Gastrocnemius medialis (tissue), 4 donors: ENCODE measurements around the gene DIPK1C. TPM values are rescaled to one million over a fixed set of nuclear protein-coding genes. Genes with fewer than 3 reads are reported as not detected.

Experiments
- ATAC-seq, 2 donors: fragments of 150-250 bp; one replicate each; pipeline ENCODE4 v1.9.1; 2016
- DNase-seq, 2 donors: peaks; one replicate each; pipeline ENCODE4 v3.0.0-alpha.2; 2019
- H3K27ac ChIP-seq, 4 donors: fragments of 200-600 bp; sonication (generic); 1 replicate in 1 of 4; 2 replicates in 3 of 4; pipeline ENCODE4 v1.5.1; 2016 to 2018; ENCODE audit warnings: mild to moderate bottlenecking in 2 of 4, moderate library complexity in 1 of 4
- H3K27me3 ChIP-seq, 3 donors: fragments of 200-600 bp; sonication (generic) in 2 of 3; 1 replicate in 1 of 3; 2 replicates in 2 of 3; pipeline versions ENCODE4 v1.5.1 to v1.6.0; 2016 to 2019; ENCODE audit warnings: mild to moderate bottlenecking in 1 of 3, moderate library complexity in 1 of 3
- H3K36me3 ChIP-seq, 2 donors: fragments of 200-600 bp; sonication (generic) in 1 of 2; one replicate each; pipeline ENCODE4 v1.5.1; 2017 to 2018
- H3K4me1 ChIP-seq, 2 donors: fragments of 200-600 bp; sonication (generic) in 1 of 2; one replicate each; pipeline ENCODE4 v1.5.1; 2016 to 2017; ENCODE audit warnings: mild to moderate bottlenecking in 2 of 2
- H3K4me3 ChIP-seq, 4 donors: fragments of 200-600 bp; sonication (generic) in 3 of 4; 1 replicate in 1 of 4; 2 replicates in 3 of 4; pipeline ENCODE4 v1.5.1; 2016 to 2019; ENCODE audit warnings: mild to moderate bottlenecking in 2 of 4
- H3K9me3 ChIP-seq, 3 donors: fragments of 200-600 bp; sonication (generic) in 2 of 3; 1 replicate in 1 of 3; 2 replicates in 2 of 3; pipeline ENCODE4 v1.5.1; 2016 to 2019
- POLR2A ChIP-seq, 2 donors: fragments of 450-650 bp; IDR thresholded peaks; one replicate each; pipeline ENCODE4 v1.6.1; 2017; ENCODE audit warnings: antibody characterized with exemption in 2 of 2, mild to moderate bottlenecking in 2 of 2, moderate library complexity in 2 of 2
- in situ Hi-C, 4 donors: fragments of 200-750 bp; cut with MboI; loops; one replicate each; pipeline versions ENCODE4 v1.15.0 to v1.8.0; 2017; ENCODE audit warnings: low sequenced_read_pairs in 4 of 4
- intact Hi-C: fragments of 100-400 bp; cut with DNase I; formaldehyde crosslinking; loops from one replicate; pipeline ENCODE4 v1.15.1; 2023; ENCODE audit warnings: low total_unique reads
- total RNA-seq, 4 donors: library from RNA; depleted of rRNA; stranded (reverse); fragments of >200 nt; gene quantifications; one replicate each; pipeline versions ENCODE4 v1.1.0 to v1.2.3, GENCODE V29; 2016
- TF ChIP-seq, protein P1 (sequence below), 5 experiments: fragments of 450-650 bp in 3 of 5; fragments of 200-600 bp in 2 of 5; sonication (generic) in 2 of 5; IDR thresholded peaks in 4 of 5; conservative IDR thresholded peaks in 1 of 5; 1 replicate in 4 of 5; 2 replicates in 1 of 5; pipeline ENCODE4 v1.5.1; 2016 to 2019; ENCODE audit warnings: antibody characterized with exemption in 5 of 5, mild to moderate bottlenecking in 3 of 5, moderate library complexity in 3 of 5

Gene DIPK1C
- total RNA-seq, 4 donors from 2014 or later = 0.07 to 2.0 TPM; not detected in 2

DNA sequence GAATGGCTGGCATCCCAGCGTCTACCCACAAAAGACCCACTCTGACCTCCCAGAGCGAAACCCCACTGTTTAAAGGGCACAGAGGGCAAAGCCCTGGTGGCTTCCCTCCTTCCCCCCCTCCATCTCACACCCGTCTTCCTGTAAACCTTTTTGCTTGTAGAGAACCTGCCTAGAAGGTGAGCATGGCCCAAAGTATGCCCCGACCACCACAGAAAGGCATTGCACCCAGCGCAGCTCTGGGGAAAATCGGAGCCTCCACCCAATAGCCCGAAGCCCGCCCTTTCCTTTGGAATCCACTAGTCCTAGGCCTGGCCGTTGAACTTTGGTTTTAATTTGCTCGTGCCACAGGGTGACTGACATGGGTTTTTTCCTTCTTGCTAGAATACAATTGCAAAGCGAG is 22.6 kb downstream of the DIPK1C start:
- DNase-seq (no peak), ATAC-seq (no peak)
- intact Hi-C loops (no loop called here), in situ Hi-C loops (no loop called here)
- no peak overlapping the region for H3K4me3 ChIP-seq
- H3K4me1 ChIP-seq = peaks cover 0 to 4% of the 10 kb centered on the region in 2 donors
- H3K9me3 ChIP-seq = no peaks in the 10 kb centered on the region
- H3K27me3 ChIP-seq = no peaks in the 10 kb centered on the region
- H3K36me3 ChIP-seq = no peaks in the 10 kb centered on the region
- no peak overlapping the region for H3K27ac ChIP-seq
- TF ChIP-seq POLR2A (IDR thresholded peaks at IDR 0.05) = no peak
- TF ChIP-seq, protein P1, sequence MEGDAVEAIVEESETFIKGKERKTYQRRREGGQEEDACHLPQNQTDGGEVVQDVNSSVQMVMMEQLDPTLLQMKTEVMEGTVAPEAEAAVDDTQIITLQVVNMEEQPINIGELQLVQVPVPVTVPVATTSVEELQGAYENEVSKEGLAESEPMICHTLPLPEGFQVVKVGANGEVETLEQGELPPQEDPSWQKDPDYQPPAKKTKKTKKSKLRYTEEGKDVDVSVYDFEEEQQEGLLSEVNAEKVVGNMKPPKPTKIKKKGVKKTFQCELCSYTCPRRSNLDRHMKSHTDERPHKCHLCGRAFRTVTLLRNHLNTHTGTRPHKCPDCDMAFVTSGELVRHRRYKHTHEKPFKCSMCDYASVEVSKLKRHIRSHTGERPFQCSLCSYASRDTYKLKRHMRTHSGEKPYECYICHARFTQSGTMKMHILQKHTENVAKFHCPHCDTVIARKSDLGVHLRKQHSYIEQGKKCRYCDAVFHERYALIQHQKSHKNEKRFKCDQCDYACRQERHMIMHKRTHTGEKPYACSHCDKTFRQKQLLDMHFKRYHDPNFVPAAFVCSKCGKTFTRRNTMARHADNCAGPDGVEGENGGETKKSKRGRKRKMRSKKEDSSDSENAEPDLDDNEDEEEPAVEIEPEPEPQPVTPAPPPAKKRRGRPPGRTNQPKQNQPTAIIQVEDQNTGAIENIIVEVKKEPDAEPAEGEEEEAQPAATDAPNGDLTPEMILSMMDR (IDR thresholded peaks at IDR 0.05 in 4 of 5, conservative IDR thresholded peaks at IDR 0.05 in 1 of 5) = no peak

DNA sequence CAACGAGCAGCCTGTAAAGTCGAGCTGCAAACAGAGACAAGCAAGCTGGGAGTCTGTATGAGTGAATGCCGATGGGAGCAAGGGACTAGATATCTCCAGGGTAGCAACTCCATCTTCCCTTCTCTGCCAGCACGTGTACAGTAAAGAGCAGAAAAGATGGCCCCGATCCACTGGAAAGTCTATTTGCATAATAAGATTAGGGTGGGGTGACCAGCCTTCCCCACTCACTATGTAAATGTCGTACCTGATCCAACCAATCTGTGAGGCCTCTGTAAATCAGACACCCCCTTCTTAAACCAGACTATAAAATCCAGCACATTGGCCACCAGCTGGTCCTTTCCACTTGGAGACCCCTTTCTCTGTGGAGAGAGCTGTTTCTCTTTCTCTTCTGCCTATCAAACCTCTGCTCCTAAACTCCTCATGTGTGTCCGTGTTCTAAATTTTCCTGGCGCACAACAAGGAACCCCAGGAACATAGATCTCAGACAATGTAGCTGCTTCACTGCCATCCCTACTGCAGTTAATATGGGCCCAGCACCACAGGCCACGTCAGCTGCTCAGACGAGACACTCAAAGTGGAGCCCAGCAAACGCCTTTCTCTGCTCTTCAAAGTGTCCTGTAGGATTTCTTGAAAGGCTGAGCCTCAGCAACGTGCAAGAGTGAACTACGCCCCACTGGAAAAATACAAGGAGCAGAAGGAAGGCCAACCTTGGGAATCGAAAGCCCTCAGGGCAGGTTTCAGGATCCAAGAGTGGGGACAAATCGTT is 26.1 kb downstream of the DIPK1C start:
- Histone ChIP-seq H3K27ac (no peak overlapping the region), H3K4me1 (peaks cover 0 to 1% of the 10 kb centered on the region in 2 donors), H3K36me3 (no peaks in the 10 kb centered on the region), H3K9me3 (no peaks in the 10 kb centered on the region), H3K27me3 (no peaks in the 10 kb centered on the region), H3K4me3 (no peak overlapping the region)
- in situ Hi-C loops = no loop called here
- no peak for ATAC-seq
- no peak for DNase-seq
- TF ChIP-seq, protein P1 (IDR thresholded peaks at IDR 0.05 in 4 of 5, conservative IDR thresholded peaks at IDR 0.05 in 1 of 5) = no peak
- TF ChIP-seq POLR2A (IDR thresholded peaks at IDR 0.05) = no peak
- intact Hi-C loops = no loop called here

DNA sequence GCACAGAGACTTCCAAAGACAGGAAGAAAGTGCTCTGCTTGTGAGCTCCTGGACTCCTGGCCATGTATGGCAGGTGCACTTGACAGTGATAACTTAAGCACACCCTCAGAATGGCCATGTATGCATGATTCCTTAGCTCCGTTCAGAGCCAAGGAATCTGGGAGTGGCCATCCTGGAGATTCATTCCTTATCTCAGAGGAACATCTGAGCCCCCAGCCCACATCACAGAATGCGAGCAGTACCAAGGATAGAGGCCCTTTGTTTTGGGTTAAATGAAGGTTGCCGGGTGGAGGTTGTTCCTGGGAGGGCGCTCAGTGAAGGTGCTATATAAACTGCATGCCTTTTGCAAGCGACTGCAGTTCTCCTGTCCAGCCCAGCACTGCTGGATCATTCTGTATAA is 26.9 kb downstream of the DIPK1C start:
- Histone ChIP-seq H3K27ac (no peak overlapping the region), H3K36me3 (no peaks in the 10 kb centered on the region), H3K4me1 (no peaks in the 10 kb centered on the region), H3K9me3 (no peaks in the 10 kb centered on the region), H3K4me3 (no peak overlapping the region), H3K27me3 (no peaks in the 10 kb centered on the region)
- in situ Hi-C loops = no loop called here
- DNase-seq = no peak
- ATAC-seq = no peak
- TF ChIP-seq, protein P1 (IDR thresholded peaks at IDR 0.05 in 4 of 5, conservative IDR thresholded peaks at IDR 0.05 in 1 of 5) = no peak
- no peak for TF ChIP-seq POLR2A (IDR thresholded peaks at IDR 0.05)
- intact Hi-C loops = no loop called here

DNA sequence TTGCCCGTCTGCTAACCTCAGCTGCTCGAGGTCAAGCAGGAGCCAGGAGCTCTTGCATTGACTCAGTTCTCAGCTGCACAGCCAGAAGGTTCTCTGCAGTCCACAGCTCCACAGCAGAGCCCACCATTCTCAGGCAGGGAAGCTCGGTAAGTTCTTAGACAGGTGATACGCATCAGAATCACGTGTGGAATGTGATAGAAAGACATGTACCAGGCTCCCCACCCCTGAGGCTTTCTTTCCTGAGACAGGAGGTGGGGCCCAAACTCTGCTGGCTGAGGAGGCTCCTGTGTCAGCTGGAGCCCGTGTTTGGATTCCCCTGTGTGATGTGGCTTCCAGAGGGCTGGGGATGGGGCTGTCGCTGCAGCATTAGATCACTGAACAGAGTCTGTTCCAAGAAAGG is 28.0 kb downstream of the DIPK1C start:
- intact Hi-C loops (no loop called here), in situ Hi-C loops (no loop called here)
- H3K4me3 ChIP-seq = no peak overlapping the region
- H3K4me1 ChIP-seq = no peaks in the 10 kb centered on the region
- no peaks in the 10 kb centered on the region for H3K9me3 ChIP-seq
- no peak overlapping the region for H3K27ac ChIP-seq
- no peaks in the 10 kb centered on the region for H3K36me3 ChIP-seq
- ATAC-seq (no peak), DNase-seq (no peak)
- H3K27me3 ChIP-seq = no peaks in the 10 kb centered on the region
- TF ChIP-seq POLR2A (IDR thresholded peaks at IDR 0.05) = no peak
- TF ChIP-seq, protein P1 (IDR thresholded peaks at IDR 0.05 in 4 of 5, conservative IDR thresholded peaks at IDR 0.05 in 1 of 5) = no peak
